WTC11 (cell line): ENCODE data around the gene FOXD3. TPM values are rescaled to one million over a fixed set of nuclear protein-coding genes. Genes with fewer than 3 reads are reported as not detected.

ENCODE experiments used
- CREM ChIP-seq: sonication (generic); formaldehyde crosslinking; IDR thresholded peaks from 2 replicates; pipeline ENCODE4 v1.8.1; 2022; ENCODE audit warnings: mild to moderate bottlenecking, missing genetic modification reagents, moderate library complexity
- E2F5 ChIP-seq: sonication (generic); formaldehyde crosslinking; IDR thresholded peaks from 2 replicates; pipeline ENCODE4 v1.8.1; 2022; ENCODE audit warnings: mild to moderate bottlenecking, moderate library complexity, missing genetic modification reagents
- EMX1 ChIP-seq: fragments of 250-450 bp; sonication (Bioruptor Pico); IDR thresholded peaks from 2 replicates; pipeline ENCODE4 v1.8.0; 2021; ENCODE audit warnings: mild to moderate bottlenecking
- ERG ChIP-seq: fragments of 250-450 bp; sonication (Bioruptor Pico); IDR thresholded peaks from 2 replicates; pipeline ENCODE4 v1.8.0; 2021; ENCODE audit warnings: mild to moderate bottlenecking
- FOXK1 ChIP-seq: sonication (generic); formaldehyde crosslinking; IDR thresholded peaks from 2 replicates; pipeline ENCODE4 v1.8.0; 2022; ENCODE audit warnings: mild to moderate bottlenecking, moderate library complexity, missing genetic modification reagents
- FOXP1 ChIP-seq: sonication (generic); formaldehyde crosslinking; IDR thresholded peaks from 2 replicates; pipeline ENCODE4 v1.8.0; 2022; ENCODE audit warnings: missing genetic modification reagents, mild to moderate bottlenecking, moderate library complexity, borderline replicate concordance
- GABPB1 ChIP-seq: sonication (generic); formaldehyde crosslinking; IDR thresholded peaks from 2 replicates; pipeline ENCODE4 v1.8.1; 2023; ENCODE audit warnings: mild to moderate bottlenecking, missing genetic modification reagents
- KAT7 ChIP-seq: sonication (generic); formaldehyde crosslinking; IDR thresholded peaks from 2 replicates; pipeline ENCODE4 v1.8.1; 2023; ENCODE audit warnings: missing genetic modification reagents, mild to moderate bottlenecking, borderline replicate concordance
- MYBL2 ChIP-seq: sonication (generic); formaldehyde crosslinking; IDR thresholded peaks from 2 replicates; pipeline ENCODE4 v1.8.1; 2023; ENCODE audit warnings: mild to moderate bottlenecking, moderate library complexity, missing genetic modification reagents
- OVOL2 ChIP-seq: fragments of 250-450 bp; sonication (Bioruptor Pico); IDR thresholded peaks from 2 replicates; pipeline ENCODE4 v1.9.0; 2021; ENCODE audit warnings: mild to moderate bottlenecking, borderline replicate concordance
- PRRX2 ChIP-seq: fragments of 250-450 bp; sonication (Bioruptor Pico); IDR thresholded peaks from 2 replicates; pipeline ENCODE4 v1.8.0; 2021; ENCODE audit warnings: mild to moderate bottlenecking
- SP1 ChIP-seq: sonication (generic); formaldehyde crosslinking; conservative IDR thresholded peaks from 2 replicates; pipeline ENCODE4 v1.8.1; 2022; ENCODE audit warnings: missing genetic modification reagents
- TP53 ChIP-seq: sonication (generic); formaldehyde crosslinking; IDR thresholded peaks from 2 replicates; pipeline ENCODE4 v1.8.1; 2023; ENCODE audit warnings: mild to moderate bottlenecking, missing genetic modification reagents
- ZBTB21 ChIP-seq: sonication (generic); formaldehyde crosslinking; IDR thresholded peaks from 2 replicates; pipeline ENCODE4 v1.8.1; 2023; ENCODE audit warnings: mild to moderate bottlenecking, missing genetic modification reagents, borderline replicate concordance
- ZNF138 ChIP-seq: sonication (generic); formaldehyde crosslinking; conservative IDR thresholded peaks from 2 replicates; pipeline ENCODE4 v1.8.1; 2022; ENCODE audit warnings: mild to moderate bottlenecking, moderate library complexity, missing genetic modification reagents
- ZNF416 ChIP-seq: fragments of 250-450 bp; sonication (Bioruptor Pico); IDR thresholded peaks from 2 replicates; pipeline ENCODE4 v1.9.0; 2021; ENCODE audit warnings: mild to moderate bottlenecking, inconsistent platforms
- ZSCAN18 ChIP-seq: fragments of 250-450 bp; sonication (Bioruptor Pico); IDR thresholded peaks from 2 replicates; pipeline ENCODE4 v2.1.2; 2022; ENCODE audit warnings: mild to moderate bottlenecking, moderate library complexity
- total RNA-seq: library from RNA; stranded (reverse); gene quantifications from 3 replicates; pipeline ENCODE4 v1.2.3, GENCODE V29; 2021
- TF ChIP-seq, protein P1 (sequence below): sonication (generic); formaldehyde crosslinking; IDR thresholded peaks from 2 replicates; pipeline ENCODE4 v1.8.1; 2023; ENCODE audit warnings: mild to moderate bottlenecking, missing genetic modification reagents, borderline replicate concordance
- TF ChIP-seq, protein P2 (sequence below): sonication (generic); formaldehyde crosslinking; IDR thresholded peaks from 2 replicates; pipeline ENCODE4 v1.8.1; 2023; ENCODE audit warnings: mild to moderate bottlenecking, missing genetic modification reagents
- TF ChIP-seq, protein P3 (sequence below): sonication (generic); formaldehyde crosslinking; IDR thresholded peaks from 2 replicates; pipeline ENCODE4 v1.8.1; 2023; ENCODE audit warnings: mild to moderate bottlenecking, missing genetic modification reagents, moderate library complexity
- TF ChIP-seq, protein P4 (sequence below): sonication (generic); formaldehyde crosslinking; IDR thresholded peaks from 2 replicates; pipeline ENCODE4 v1.8.0; 2022; ENCODE audit warnings: mild to moderate bottlenecking, missing genetic modification reagents
- TF ChIP-seq, protein P5 (sequence below): sonication (generic); formaldehyde crosslinking; IDR thresholded peaks from 2 replicates; pipeline ENCODE4 v1.8.1; 2023; ENCODE audit warnings: mild to moderate bottlenecking, moderate library complexity, missing genetic modification reagents
- TF ChIP-seq, protein P6 (sequence below): fragments of 250-450 bp; sonication (Bioruptor Pico); IDR thresholded peaks from 2 replicates; pipeline ENCODE4 v1.9.0; 2021; ENCODE audit warnings: moderate library complexity, mild to moderate bottlenecking, inconsistent platforms, borderline replicate concordance

FOXD3 gene
- total RNA-seq, 1 experiment from 2014 or later: 27.5 TPM

GRCh38 chr1:63316984-63317816, 5.2 kb upstream of the FOXD3 start (continued):
- peak; percentile 74; the same call in 1 of the 2 replicates for TF ChIP-seq ZSCAN18
- TF ChIP-seq, protein P1, sequence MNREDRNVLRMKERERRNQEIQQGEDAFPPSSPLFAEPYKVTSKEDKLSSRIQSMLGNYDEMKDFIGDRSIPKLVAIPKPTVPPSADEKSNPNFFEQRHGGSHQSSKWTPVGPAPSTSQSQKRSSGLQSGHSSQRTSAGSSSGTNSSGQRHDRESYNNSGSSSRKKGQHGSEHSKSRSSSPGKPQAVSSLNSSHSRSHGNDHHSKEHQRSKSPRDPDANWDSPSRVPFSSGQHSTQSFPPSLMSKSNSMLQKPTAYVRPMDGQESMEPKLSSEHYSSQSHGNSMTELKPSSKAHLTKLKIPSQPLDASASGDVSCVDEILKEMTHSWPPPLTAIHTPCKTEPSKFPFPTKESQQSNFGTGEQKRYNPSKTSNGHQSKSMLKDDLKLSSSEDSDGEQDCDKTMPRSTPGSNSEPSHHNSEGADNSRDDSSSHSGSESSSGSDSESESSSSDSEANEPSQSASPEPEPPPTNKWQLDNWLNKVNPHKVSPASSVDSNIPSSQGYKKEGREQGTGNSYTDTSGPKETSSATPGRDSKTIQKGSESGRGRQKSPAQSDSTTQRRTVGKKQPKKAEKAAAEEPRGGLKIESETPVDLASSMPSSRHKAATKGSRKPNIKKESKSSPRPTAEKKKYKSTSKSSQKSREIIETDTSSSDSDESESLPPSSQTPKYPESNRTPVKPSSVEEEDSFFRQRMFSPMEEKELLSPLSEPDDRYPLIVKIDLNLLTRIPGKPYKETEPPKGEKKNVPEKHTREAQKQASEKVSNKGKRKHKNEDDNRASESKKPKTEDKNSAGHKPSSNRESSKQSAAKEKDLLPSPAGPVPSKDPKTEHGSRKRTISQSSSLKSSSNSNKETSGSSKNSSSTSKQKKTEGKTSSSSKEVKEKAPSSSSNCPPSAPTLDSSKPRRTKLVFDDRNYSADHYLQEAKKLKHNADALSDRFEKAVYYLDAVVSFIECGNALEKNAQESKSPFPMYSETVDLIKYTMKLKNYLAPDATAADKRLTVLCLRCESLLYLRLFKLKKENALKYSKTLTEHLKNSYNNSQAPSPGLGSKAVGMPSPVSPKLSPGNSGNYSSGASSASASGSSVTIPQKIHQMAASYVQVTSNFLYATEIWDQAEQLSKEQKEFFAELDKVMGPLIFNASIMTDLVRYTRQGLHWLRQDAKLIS (CRISPR knock-in tag): 0 out of 2 replicates have a peak, but pooled peaks have one; percentile 14
- TF ChIP-seq, protein P2, sequence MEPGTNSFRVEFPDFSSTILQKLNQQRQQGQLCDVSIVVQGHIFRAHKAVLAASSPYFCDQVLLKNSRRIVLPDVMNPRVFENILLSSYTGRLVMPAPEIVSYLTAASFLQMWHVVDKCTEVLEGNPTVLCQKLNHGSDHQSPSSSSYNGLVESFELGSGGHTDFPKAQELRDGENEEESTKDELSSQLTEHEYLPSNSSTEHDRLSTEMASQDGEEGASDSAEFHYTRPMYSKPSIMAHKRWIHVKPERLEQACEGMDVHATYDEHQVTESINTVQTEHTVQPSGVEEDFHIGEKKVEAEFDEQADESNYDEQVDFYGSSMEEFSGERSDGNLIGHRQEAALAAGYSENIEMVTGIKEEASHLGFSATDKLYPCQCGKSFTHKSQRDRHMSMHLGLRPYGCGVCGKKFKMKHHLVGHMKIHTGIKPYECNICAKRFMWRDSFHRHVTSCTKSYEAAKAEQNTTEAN: 0 out of 2 replicates have a peak, but pooled peaks have one; percentile 15
- peak; percentile 63; the same call in 1 of the 2 replicates for TF ChIP-seq ZBTB21 (CRISPR knock-in tag)
- TF ChIP-seq, protein P3, sequence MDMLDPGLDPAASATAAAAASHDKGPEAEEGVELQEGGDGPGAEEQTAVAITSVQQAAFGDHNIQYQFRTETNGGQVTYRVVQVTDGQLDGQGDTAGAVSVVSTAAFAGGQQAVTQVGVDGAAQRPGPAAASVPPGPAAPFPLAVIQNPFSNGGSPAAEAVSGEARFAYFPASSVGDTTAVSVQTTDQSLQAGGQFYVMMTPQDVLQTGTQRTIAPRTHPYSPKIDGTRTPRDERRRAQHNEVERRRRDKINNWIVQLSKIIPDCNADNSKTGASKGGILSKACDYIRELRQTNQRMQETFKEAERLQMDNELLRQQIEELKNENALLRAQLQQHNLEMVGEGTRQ (CRISPR knock-in tag): peak; percentile 34
- TF ChIP-seq E2F5 (CRISPR knock-in tag): peak; percentile 24; the same call in 1 of the 2 replicates
- 0 out of 2 replicates have a peak, but pooled peaks have one; percentile 51 for TF ChIP-seq ERG
- TF ChIP-seq, protein P4, sequence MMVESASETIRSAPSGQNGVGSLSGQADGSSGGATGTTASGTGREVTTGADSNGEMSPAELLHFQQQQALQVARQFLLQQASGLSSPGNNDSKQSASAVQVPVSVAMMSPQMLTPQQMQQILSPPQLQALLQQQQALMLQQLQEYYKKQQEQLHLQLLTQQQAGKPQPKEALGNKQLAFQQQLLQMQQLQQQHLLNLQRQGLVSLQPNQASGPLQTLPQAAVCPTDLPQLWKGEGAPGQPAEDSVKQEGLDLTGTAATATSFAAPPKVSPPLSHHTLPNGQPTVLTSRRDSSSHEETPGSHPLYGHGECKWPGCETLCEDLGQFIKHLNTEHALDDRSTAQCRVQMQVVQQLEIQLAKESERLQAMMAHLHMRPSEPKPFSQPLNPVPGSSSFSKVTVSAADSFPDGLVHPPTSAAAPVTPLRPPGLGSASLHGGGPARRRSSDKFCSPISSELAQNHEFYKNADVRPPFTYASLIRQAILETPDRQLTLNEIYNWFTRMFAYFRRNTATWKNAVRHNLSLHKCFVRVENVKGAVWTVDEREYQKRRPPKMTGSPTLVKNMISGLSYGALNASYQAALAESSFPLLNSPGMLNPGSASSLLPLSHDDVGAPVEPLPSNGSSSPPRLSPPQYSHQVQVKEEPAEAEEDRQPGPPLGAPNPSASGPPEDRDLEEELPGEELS: no peak
- TF ChIP-seq CREM (CRISPR knock-in tag): peak; percentile 54; the same call in 1 of the 2 replicates
- TF ChIP-seq TP53 (CRISPR knock-in tag): peak; percentile 74; the same call in 1 of the 2 replicates
- TF ChIP-seq ZNF138: no peak
- peak; percentile 49; the same call in 1 of the 2 replicates for TF ChIP-seq ZNF416 (CRISPR knock-in tag)
- no peak for TF ChIP-seq MYBL2 (CRISPR knock-in tag)
- TF ChIP-seq GABPB1: no peak
- peak; percentile 47; the same call in 1 of the 2 replicates for TF ChIP-seq EMX1 (CRISPR knock-in tag)
- peak; percentile 52; the same call in 1 of the 2 replicates for TF ChIP-seq FOXP1 (CRISPR knock-in tag)
- TF ChIP-seq OVOL2 (CRISPR knock-in tag): no peak
- TF ChIP-seq PRRX2 (CRISPR knock-in tag): peak; percentile 93
- TF ChIP-seq SP1 (CRISPR knock-in tag): peak; percentile 57
- TF ChIP-seq, protein P5, sequence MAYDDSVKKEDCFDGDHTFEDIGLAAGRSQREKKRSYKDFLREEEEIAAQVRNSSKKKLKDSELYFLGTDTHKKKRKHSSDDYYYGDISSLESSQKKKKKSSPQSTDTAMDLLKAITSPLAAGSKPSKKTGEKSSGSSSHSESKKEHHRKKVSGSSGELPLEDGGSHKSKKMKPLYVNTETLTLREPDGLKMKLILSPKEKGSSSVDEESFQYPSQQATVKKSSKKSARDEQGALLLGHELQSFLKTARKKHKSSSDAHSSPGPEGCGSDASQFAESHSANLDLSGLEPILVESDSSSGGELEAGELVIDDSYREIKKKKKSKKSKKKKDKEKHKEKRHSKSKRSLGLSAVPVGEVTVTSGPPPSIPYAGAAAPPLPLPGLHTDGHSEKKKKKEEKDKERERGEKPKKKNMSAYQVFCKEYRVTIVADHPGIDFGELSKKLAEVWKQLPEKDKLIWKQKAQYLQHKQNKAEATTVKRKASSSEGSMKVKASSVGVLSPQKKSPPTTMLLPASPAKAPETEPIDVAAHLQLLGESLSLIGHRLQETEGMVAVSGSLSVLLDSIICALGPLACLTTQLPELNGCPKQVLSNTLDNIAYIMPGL: peak; percentile 97
- TF ChIP-seq FOXK1: peak; percentile 50; the same call in 1 of the 2 replicates
- TF ChIP-seq KAT7: 0 out of 2 replicates have a peak, but pooled peaks have one; percentile 21
- TF ChIP-seq, protein P6, sequence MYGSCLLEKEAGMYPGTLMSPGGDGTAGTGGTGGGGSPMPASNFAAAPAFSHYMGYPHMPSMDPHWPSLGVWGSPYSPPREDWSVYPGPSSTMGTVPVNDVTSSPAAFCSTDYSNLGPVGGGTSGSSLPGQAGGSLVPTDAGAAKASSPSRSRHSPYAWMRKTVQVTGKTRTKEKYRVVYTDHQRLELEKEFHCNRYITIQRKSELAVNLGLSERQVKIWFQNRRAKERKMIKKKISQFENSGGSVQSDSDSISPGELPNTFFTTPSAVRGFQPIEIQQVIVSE (CRISPR knock-in tag): no peak
